ENCODE results near the gene TGM3.

Gene TGM3

DNA sequence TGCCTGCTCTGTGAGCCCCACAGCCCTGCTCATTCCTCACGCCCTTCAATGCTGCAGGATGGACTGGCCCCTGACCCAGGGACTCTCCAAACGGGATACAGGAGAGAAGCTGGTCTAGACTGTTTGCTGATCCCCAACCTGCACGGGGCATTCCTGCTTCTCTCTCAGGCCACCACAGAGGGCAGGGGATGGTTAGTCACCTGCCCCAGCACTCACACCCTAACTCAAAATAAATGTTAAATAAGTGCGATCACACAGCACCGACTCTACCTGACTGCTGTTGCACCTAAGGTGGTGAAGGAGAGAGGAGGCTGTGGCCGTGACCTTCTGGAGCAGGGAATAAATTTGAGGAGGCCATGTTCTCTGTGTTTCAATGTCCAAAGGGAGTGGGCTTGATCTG lies 45.0 kb downstream of the TGM3 start:
- no peak for FAIRE-seq

DNA sequence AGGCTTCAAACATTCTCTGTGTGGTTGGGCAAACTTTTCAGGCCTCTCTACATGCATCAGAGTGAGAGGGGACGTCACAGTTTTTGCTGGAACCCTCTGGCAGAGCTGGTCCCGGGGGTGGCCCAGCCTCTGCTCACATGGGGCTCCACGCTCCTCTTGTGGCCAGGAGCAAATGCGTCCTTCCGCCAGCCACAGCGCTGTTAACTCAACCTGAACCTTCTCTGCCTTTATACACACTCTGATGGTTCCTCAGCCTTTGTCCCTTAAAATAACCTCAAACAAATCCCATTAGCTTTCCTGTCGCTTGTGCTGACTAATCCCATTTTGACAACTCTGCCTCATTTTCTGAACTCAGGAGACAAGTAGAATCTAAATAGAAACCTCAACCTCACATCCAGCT lies 45.5 kb downstream of the TGM3 start:
- no peak for FAIRE-seq

DNA sequence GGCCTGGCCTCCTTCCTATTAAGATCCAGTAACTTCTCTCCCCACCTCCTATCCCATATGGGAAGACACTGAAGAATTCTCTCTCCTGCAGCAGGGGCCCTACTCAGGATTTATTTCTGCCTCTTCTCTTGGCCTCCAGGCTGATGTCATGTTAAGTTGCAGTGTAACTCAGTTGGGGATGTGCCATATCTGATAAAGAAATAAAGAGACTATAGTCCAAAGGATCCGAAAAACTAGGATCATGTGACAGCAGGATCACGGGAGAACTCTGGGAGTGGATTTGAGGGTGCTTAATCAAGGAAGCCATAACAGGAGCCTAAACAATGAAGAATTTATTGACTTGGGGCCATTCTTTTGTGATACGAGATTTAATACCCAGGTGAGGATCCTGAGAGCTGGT lies 46.4 kb downstream of the TGM3 start:
- no peak for FAIRE-seq

DNA sequence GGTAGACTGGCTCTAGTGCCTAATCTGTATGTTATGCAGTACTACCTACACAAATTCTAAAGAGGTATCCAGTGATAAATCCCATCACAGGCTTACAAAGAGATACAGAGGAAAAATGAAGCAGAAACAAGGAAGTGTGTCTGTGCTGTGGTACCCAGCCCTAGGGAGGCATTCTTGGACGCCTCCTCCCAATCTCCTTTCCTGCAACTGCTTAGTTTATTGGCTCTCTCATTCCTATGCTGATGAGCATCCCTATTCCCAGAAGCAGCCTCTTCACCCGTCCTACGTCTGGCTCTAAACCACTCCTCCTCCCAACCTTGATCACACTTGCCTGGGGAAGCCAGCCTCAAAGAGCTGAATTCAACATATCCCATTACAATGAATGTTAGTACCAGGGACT lies 50.4 kb downstream of the TGM3 start:
- no peak for FAIRE-seq

DNA sequence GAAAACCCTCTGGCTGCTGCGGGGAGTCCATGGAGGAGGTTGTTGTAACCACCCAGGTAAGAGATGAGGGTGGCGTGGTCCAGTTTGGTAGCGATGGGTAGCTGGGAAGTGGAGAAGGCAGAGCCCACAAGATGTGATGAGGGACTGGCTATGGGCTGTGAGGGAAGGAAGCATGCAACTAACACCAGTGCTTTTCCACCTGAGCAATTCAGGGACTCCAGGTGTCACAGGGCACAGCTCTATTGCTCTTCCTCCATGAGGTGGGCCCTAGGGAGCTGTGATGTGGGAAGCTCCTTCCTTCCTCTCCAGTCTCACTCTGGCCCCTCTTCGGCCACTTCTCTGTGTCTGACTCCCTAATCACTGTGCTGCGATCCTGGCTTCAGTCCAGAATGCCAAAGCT lies 52.5 kb downstream of the TGM3 start:
- no peak for FAIRE-seq

DNA sequence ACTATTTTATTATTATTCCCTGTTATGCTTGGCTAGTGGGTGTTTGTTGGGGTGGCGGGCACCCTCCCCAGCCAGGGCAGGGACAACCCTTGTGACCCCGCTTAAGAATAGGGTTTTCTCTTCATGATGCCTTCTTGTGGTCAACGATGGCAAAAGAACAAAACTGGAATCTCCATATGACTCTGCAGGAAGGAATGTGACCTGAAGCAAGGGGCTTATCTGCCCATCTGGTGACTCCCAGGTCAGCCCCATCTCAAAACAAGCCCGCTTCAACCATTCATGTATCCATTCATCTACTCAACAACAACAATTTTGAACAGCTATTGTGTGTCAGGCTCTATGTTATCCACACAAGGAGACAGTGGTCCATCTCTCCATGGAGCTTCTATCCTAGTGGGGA lies 54.0 kb downstream of the TGM3 start:
- no peak for FAIRE-seq

DNA sequence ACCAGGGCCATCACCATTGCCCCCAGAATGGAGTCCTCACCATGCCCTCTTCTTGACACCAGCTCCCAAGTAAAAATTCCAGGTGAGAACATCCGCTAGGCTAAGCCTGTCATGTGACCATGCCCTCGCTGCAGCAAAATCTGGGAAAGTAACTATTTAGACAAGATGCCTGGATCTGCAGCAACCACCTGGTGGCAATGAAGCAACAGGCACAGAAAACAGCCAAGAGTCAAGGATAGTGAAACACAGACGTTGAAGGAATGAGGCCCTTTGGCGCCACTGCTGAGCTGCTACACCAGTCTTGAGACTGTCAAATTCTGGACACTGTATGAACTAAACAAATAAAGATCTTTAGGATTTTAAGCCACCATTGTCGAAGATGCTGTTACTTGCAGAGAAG lies 54.8 kb downstream of the TGM3 start:
- no peak for FAIRE-seq

DNA sequence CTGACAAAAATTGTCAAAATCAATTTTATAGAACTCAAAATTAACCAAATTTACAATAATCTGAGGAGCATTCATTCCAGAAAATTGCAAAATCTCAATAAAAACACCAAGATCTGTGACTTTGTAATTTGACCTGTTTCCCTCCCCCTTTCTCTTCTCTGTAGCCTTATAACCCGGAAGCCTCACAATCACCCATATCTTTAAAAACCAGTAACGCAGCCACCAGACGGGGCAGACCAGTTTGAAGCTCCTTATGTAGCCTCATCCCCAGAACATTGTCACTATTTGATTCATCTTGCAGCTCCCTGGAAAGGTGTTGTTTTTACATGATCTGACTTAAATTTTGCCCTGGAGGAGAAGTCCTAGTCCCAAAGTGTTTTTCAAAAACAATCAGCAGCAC lies 57.4 kb downstream of the TGM3 start:
- FAIRE-seq: no peak

DNA sequence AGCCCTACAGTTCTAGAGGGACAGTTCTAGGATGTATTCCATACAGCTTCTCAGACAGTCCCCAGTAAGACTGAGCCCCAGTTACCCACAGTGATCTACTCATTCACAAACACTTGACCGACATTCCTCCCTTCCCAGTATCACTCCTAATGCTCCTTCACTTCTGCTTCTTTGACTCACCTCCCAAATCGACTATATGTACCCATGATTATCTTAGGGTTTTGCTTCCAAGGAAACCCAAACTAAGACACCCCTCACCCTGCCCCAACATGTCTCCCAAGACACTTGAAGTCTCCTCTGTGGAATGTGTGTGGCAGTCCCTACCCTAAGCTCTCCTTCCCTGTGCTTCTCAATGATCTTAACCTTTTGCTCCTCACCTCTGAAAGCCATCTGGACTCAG lies 61.3 kb downstream of the TGM3 start:
- no peak for FAIRE-seq

DNA sequence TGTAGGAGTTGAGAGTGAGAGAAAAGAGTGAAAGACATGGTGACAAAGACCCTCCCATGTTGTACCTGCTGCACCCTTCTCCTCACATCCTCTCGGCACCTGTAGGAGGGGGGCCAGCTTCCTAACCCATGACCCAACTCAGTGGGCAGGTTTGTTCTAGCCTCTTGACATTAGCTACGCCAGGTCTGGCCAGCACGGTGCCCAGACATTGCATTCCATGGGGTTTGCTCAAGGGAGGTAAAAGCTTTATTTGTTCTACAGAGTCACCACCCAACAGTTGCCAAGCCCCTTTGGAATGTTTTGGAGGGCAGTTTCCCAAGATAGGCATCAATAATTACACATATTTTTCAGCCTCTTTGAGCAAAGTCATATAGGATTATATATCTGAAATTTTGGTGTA lies 62.2 kb downstream of the TGM3 start:
- FAIRE-seq: no peak

DNA sequence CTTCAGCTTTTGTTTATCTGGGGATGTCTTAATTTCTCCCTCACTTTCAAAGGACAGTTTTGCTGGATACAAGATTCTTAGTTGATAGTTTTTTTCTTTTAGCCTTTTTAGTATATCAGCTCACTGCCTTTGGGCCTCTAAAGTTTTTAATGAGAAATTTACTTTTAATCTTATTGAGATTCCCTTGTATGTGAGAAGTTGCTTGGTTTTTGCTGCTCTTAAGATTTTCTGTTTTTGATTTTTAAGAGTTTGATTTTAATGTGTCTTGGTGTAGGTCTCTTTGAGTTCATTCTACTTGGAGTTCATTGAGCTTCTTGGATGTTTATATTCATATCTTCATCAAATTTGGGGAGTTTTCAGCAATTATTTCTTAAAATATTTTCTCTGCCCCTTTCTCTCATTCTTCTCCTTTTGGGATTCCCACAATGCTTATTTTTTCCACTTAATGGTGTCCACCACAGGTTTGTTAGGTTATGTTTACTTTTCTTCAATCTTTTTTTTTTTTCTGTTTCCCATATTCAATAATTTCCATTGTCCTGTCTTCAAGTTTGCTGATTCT lies 65.3 kb downstream of the TGM3 start:
- FAIRE-seq: no peak

DNA sequence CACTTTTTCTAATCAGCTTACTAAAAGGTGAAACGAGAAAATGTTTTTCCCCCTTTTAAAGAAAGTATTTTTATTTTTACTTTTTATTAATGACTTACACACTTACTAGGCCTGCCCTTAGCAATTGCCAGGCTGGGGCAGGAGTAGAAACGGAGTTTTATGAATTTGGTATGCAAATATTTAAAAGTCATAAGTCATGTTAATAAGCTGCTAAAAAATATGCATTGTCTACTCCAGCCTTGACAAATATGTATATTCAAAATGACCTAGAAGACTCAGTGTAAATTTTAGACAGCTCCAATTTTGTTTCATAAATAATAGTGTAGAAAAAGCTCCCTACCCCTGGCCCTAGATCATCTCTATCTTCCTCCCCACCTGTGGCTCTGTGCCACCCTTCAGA lies 67.4 kb downstream of the TGM3 start:
- FAIRE-seq: no peak

DNA sequence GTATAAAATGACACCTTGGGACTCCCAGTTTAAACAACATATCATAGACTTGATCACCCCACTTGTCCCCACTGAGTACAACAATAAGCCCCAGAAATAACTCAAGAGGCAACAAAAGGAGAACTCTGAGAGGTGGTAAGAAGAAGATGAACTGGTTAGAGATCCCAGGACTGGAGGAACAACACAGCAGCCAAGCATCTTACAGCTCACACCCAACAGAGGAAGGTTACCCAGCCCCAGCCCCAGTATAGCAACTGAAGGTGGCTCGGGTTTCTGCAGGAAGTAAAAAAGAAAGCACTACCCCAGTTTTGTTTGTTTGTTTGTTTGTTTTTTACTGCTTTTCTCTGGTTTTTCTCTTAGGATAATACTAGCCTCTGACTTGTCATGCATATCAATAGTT lies 67.8 kb downstream of the TGM3 start:
- FAIRE-seq: no peak

DNA sequence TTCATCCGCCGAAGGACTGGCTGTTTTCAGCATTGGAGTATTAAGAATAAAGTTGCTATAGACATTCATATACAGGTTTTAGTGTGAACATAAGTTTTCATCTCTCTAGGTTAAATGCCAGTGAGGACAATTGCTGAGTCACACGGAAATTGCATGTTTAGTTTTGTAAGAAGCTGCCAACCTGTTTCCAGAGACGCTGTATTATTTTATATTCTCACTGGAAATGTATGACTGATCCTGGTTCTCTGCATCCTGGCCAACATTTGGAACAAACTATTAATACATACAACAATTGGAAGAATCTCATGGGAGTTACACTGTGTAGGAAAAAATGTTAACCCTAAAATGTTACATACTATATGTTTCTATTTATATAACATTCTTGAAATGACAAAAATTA lies 68.2 kb downstream of the TGM3 start:
- no peak for FAIRE-seq

DNA sequence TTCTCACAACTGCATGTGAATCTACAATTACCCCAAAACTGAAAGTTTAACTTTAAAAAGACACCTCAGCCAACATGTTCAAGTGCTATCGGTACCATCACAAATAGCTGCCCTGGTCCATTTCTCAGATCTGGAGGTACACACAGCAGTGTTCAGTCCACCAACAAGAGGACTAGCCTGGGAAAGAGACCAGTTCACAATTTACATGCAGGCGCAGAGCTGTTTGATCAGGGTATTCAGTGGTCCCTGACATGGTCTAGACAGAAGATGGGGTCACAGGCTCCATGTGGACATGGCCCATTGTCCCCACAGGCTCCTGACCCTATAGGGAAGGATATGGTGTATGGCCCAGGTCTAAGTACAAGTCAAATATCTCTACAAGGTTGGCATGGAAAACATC lies 69.3 kb downstream of the TGM3 start:
- FAIRE-seq: no peak

DNA sequence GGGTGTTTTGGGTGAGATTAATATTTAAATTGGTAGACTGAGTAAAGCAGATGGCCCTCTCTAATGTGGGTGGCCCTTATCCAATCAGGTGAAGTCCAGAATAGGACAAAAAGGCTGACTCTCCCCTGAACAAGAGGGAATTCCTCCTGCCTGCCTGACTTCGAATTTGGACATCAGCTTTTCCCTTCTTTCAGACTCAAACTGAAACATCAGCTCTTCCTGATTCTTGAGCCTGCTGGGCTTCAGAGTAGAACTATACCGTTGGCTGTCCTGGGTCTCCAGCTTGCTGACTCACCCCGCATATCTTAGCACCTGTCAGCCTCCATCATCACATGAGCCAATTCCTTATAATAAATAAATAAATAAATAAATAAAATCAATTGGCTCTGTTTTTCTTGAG lies 69.9 kb downstream of the TGM3 start:
- no peak for FAIRE-seq

DNA sequence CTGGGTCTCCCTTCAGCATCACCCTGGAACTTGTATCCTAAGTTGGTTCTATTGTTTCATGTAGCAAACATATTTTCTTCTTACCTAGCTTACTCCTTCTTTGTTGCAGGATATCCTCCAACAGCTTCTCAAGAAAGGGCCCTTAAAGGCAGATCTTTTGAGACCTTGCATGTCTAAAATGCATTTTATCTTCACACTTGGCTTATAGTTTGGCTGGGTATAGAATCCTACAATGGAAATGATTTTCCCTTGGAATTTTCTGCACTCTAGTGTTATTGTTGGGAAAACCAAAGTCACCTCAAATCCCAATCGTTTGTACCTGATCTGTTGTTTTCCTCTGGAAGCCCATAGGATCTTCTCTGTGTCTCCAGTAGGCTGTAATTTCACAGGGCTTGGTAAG lies 72.8 kb downstream of the TGM3 start:
- FAIRE-seq: no peak

DNA sequence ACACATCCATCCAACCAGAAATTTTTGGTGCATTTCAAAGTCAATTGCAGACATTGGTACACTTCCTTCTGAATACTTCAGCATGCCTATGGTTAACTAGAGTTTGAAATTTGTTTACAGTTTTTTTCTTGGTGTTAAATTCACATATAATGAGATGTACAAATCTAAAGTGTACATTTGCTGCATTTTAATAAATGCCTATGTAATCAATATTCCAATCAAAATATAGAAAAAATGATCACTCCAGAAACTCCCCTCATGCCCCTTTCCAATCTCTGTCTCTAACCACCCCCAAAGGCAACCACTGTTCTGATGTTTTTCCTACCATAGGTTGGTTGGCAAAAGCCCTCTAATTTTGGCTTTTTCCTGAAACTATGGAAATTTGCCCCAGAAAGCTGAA lies 77.3 kb downstream of the TGM3 start:
- FAIRE-seq: no peak

DNA sequence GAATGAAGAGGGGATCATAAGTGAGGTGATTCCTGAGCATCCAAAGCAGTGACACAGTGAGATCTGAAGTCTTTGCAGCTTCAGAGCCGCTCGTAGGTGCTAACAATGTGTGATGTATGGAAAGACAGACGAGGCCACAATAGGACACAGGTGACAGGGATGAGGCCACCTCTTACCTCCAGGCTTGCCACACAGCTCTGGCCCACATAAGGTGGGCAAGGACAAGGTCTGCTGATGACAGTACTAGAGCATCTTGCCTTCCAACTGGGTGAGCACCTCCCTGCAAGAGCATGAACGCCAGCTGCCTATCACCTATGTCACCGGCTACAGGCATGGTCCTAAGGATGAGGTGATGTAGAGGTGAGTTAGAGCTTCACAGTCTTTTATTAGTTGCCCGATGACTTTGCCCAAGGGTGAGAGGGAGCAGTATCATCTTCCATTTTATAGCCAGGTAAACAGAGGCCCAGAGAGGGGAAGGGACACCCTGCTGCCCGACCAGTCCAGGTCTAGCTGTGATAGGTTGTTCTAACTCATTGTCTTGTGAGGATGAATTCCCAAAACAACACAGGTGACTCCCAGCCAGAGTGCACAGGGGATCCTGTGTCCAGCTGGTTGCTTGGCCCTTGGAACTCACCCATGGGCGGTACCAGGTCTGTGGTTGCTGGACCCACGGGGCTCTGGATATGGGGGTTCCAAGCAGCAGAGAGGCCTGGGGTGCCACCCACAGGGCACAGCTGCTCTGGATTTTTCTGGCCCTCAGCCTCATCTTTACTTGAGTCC lies 78.7 kb downstream of the TGM3 start:
- FAIRE-seq: no peak

DNA sequence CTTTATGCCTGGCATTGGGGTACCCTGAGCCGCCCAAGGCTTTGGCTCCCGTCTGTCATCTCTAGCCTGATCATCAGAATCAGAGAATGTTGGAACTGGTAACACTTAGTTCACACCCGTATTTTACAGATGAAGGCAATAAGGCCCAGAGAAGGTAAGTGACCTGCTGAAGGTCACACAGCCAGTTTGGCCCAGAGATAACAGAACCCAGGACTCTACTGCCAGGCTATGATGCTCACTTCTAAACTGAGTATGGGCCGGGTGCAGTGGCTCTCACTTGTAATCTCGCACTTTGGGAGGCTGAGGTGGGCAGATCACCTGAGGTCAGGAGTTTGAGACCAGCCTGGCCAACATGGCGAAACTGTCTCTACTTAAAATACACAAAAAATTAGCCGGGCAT lies 83.1 kb downstream of the TGM3 start:
- no peak for FAIRE-seq

DNA sequence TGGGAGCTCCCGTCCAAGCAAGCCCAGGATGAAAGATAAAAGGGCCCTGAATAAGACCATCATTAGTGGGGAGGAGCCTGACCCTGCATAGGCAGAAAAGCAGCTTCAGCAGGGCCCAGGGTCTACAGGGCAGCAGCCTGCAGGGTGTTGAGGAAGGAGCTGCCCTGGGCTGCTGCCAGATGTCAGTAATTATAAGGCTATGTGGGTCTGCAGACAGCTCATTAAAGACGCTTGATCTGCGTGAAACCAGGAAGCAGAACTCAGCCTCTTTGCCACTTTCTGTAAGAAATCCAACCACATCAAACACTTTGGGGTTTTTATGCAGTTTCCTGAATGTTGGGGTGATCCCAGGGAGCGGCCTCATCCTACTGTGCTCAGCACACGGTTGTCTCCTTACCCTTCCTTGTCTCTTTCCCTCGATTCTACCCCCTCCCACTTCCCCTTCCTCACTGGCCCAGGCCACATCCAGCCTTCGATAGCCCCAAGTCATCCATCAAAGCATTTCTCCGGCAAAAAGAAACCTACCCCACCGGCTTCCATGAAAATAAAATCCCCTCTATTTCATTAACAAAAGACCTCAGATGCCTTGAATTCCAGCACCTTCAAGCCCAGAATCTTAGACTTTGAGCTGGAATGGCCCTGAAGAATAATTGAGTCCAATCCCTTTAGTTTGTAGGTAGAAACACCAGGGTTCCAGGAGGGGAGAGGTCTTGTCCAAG lies 83.9 kb downstream of the TGM3 start:
- no peak for FAIRE-seq

DNA sequence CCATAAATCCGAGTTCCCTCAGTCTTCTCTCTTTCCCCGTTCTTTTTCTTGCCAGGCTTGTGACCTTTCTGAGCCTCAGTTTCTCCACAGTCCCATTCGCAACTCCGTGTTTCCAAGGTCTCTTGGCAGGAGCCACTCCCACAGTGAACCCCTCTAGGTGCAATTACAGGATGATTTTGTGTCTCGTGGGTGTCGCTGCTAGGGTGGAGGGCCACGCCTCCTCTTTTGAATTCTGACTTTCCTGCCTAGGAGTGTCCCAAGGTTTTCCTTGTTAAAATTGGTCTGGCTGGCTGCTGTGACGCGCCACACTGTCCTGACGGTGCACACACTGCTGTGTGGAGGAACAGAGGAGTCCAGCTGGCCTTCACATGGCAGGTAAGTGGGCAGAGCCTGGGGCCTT lies 84.8 kb downstream of the TGM3 start, which contains the start of gene TGM6:
Gene TGM6, plus strand, starts transcription at position 301 of the 400 bp plus-strand sequence. Its CDS starts 68 bp downstream, at position 369.
- no peak for FAIRE-seq

DNA sequence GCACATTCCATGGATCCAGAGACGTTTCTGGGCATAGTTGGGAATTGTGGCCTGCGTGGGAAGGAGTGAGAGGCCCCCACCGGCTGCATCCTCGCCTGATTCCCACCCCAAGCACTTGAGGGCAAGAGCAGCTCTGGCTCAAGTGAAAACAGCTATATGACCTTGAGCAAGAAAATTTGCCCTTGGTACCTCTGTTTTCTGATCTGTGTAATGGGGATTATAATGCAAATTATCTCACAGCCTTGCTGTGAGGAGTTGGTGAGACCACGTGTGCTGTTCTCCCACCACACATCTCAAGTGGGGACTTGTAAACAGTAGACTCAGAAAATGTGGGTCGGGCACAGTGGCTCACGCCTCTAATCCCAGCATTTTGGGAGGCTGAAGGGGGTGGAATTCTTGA lies 85.5 kb downstream of the TGM3 start:
- no peak for FAIRE-seq

DNA sequence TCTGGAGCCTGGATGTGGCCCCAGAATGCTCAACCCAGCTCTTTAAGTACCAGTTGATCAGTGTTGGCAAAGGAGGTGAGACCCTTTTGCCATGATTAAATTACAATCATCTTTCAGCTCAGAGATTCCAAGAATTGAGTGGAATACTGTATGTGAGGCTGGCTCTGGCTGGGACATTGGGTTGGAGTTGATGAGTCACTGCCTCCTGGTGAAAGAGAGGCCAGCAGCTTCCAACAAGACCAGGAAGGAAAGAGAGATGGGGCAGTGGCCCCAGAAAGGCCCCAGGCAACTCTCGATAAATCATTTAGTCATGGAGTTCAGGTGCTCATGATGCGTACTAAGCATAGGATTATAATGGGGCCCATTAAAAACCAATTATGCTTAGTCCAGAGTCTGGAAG lies 87.0 kb downstream of the TGM3 start:
- no peak for FAIRE-seq

Measured in islet of Langerhans (tissue), 1 donor.